Bone marrow (tissue), 2 donors: ENCODE data around the gene DGKH.
"Not testable (repeated sequence)": the region's sequence is repeated elsewhere in the genome, so short reads cannot be mapped to it uniquely, and the experiment has no call there.

Experiments used
- DNase-seq, 2 donors: peaks; one replicate each; lab custom pipeline; 2025; lab: John Stamatoyannopoulos, UW

DGKH gene

DNA sequence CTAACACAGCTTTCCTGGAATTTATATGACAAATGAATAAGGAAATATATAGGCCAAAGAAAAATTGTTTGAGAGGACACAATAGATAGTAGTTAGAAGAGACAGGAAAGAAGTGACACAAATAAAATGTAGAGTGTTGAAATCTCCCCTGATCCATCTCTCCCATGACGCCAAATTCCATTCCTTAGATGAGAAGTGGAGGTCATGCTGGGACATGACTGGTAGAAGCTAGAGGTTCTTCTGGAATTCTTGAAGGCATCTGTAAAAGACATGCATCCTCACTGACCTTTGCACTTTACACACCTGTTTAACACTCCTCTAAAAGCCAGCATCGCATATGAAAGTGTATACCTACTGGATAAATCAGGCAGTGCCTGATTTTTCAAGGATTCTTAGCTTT, 67.8 kb downstream of the DGKH start:
- DNase-seq = no peak

DNA sequence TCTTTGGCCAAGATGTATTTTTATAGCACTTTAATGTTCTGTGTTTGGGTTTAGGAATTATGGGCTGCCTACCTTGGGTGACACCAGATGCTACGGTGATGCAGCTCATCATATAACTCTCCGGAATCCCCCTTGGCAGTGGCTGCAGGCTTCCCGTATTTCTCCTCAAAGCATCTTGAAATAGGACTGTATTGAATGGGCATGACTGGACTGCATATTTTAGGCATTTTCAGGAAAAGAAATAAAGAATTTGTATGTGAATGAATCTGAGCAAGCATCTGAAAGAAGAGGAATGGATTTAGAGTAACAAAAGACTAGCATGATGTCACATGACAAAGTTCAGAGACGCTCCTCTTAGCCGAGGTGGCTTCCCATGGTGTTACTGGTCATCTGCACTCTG, 70.6 kb downstream of the DGKH start:
- no peak for DNase-seq

DNA sequence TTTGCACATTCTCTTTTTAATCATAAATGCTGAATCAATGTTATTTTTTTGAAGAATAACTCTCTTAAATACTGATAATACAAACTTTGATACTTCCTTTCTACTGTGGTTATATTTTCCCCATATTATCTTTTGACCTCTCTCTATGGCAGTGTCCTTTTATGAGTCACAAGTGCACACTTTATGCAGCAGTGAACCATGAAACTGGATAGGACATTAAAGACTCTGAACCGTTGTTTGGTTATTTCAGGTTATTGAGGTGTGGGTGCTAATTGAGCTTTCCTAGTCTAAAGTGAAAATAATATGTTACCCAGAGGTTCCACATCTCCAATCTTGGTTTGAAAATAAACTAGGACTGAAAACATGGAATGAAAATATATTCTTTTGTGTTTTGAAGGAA, 71.4 kb downstream of the DGKH start:
- no peak for DNase-seq

DNA sequence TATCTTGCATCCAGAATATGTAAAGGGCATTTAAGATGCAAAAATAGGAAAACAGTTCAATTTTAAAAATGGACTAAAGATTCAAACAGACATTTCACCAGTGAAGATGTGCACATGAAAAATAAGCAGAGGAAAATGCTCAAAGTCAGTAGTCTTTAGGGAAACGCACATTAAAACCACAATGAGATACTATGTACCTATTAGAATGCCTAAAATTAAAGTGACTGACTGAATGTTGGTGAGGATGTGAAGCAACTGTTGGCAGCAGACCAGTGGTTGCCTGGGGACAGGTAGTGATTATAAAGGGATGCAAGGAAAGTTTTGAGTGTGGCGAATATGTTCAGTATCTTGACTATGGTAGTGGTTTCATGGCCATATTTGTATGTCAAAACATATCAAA, 75.2 kb downstream of the DGKH start:
- DNase-seq = no peak

DNA sequence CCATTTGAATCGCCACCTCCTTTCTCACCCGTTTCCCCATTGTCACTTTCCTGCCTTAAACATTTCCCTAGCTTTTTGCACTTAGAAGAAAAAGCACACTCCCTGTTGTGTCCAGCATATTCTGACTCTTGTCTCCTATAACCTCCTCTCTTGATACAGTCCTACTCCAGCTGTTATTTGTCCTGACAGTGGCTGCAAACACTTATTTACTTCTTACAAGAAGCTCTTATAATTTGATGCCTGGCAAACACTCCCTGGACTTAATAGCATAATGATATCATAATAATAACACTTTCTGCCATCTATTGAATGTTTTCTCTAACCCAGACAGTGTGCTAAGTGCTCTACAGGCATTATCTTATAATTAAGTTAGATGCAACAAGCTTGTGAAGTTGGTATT, 76.6 kb downstream of the DGKH start:
- no peak for DNase-seq

DNA sequence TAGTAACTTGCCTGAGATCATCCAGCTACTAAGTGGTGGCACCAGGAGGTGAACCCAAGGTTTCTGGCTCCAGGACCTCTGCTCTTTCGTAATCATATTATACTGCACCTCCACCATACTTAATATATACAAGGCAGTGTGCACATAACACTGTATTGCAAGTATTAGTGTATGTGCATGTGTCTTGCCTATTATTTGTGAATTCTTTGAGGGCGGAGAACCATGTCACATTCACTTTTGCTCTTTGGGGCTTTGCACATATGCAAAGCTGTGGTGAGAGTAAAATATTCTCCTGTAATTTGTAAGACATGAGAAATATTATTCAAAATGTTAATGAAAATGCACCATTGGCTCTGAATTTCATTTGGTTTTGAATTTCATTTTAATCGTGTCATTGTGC, 78.6 kb downstream of the DGKH start:
- DNase-seq = no peak

DNA sequence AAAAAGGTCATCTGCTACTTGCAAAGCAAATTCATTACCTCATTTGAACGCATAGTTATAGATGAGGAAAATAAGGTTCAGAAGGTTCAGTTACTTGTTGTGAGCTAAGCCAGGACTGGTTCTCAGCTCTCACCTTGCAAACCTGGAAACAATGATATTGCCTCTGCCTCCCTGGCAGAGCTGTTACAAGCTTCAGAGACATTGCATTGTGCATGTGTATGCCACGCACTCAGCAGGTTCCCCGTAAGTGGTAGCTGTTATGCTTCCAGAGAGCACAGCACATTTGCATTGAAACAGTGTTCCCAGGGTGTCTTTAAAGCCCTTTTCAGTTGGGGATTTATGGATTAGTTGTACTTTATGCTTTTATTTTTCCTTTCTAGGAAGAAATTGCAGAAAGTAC, 80.6 kb downstream of the DGKH start:
- DNase-seq = no peak

DNA sequence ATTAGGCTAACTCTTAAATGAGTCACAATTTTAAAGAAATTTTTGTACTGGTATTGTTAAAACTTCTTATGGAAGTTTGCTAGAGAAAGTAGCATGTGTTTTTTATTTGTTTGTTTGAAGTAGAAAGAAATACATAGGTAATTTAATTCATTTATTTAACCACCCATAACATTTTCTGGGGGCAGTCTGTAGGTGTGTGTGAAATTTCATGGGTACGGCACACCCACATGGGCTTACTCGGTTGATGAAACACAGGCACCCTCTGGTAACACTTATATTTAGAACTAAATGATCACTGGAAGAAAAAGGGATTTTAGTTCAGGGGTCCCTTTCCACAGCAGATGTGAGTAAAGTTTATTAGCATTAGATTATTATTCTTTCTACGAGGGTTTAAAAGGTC, 88.1 kb downstream of the DGKH start:
- no peak for DNase-seq

DNA sequence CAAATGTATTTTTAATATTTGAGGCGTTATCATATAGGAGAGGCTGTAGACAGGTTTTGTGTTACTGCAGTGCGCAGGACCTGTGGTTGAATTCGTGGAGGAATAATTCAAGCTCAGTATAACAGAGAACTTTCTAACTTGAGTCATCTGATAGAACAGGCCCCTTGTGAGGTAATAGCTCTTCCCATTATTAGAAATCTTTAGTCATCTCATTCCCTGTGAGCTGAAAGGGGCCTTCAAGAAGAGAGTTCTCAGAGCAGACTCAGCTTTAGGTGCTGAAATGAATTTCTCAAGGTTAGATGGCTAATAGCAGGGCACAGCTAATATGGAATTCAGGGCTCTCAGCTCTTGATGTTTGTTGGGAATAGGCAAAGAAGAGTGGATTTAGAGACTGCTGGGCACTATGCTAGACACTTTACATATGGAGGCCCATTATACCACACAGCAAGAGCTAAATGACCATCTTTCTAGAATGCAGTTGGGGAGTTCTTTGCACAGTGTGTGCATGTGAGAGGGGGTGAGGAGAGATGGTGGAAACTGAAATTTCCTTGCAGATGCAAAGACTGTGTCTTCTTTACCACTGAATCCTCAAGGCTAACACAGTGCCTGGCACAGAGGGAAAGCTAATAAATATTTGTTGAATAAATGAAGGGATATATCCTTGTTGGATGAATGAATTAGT, 89.5 kb downstream of the DGKH start:
- DNase-seq = no peak

DNA sequence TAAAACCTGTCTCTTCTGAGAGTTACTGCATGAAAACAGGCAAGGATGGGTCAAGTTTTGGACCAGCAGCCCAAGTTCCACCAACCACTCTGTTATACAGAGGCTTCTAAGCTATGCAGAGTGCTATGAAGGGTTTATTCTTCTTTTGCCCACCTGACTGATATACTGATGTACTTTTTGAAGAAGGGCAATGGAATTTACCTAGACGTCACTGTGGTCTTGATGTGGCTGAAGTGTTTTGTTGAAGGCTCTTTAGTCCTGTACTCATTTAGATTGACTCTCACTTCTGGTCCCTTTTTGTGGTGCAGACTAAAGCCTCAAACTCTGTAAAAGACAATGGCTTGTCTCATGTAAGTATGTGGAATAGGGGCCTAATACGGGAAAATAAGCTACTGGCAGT, 92.0 kb downstream of the DGKH start:
- DNase-seq = no peak

DNA sequence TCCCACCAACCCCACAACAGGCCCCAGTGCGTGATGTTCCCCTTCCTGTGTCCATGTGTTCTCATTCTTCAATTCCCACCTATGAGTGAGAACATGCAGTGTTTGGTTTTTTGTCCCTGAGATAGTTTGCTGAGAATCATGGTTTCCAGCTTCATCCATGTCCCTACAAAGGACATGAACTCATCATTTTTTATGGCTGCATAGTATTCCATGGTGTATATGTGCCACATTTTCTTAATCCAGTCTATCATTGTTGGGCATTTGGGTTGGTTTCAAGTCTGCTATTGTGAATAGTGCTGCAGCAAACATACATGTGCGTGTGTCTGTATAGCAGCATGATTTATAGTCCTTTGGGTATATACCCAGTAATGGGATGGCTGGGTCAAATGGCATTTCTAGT, 92.6 kb downstream of the DGKH start:
- not testable (repeated sequence) for DNase-seq

DNA sequence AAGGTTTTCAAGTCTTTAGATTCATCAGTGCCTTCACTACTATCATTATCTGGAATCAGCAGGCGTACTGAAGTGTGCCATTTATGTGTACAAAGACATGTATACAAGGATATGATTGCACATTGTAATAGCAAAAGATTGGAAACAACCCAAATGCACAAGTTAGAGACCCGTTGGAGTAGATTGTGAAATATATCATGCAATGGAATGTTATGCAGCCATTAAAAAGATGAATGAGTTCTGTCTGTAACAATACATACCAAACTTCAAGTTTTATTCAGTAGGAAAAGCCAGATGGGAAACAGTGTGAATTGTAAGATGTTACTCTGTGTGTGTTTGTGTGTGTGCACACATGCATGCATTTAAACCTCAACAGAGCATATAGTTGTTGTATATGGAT, 97.9 kb downstream of the DGKH start:
- DNase-seq = no peak

DNA sequence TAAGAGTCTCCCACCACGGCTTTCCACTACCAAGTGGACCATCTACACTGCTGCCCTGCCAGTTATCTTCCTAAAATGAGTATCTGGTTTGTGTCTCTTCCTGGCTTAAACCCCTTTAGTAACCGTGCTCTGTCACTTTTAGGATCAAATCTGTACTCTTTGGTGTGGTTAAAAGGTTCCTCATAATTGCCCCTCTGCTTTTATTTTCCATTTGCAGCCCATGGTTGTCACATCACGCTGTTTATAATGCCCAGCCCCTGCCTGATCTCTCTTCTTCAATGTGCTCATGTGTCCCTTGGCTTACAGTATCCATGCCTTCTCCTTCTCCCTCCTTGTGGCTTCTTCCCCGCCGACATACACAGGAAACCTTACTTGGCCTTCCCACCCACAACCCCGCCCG, 100.1 kb downstream of the DGKH start:
- no peak for DNase-seq

DNA sequence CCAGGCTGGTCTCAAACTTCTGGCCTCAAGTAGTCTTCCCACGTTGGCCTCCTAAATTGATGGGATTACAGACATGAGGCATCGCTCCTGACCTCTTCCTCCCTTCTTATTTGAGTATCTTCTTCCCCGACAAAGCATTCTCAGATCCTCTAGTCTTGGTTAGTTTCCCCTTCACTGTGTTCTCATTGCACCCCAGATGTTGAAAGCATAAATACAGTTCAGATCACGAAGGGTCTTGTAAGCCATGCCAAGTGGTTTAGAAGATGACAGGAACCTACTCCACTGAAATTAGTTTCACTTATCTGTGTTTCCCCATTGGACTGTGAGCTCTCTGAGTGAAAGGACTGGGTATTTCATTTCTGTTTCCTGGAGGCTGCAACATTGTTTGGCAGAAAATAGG, 100.7 kb downstream of the DGKH start:
- no peak for DNase-seq

DNA sequence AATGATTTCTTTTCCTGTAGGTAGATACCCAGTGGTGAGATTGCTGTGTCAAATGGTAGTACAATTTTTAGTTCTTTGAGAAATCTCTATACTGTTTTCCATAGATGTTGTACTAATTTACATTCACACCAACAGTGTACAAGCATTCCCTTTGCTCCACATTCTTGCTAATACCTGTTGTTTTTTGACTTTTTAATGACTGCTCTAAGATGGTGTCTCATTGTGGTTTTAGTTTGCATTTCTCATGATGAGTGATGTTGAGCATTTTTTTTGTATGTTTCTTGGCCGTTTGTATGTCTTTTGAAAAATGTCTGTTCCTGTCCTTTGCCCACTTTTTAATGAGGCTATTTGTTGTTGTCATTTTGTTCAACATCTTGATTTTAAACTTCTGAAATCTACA, 103.3 kb downstream of the DGKH start:
- DNase-seq = no peak

DNA sequence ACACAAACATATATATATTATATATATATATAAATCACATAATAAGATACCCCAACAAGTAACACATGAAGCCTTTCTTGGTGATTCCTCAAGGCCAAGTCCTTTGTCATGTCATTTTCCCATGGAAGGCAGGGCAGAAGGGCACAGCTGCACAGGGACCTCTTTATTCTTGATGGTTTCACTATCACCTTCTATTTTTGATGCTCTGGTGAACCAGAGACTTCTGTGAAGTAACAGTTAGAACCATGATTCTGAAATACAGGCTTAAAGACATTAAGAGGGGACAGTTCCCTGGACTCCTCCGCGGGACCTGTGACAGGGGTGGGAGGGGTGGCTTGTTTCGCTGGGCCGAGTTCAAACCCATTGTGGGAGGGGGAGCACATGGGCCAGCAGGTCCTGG, 104.0 kb downstream of the DGKH start:
- no peak for DNase-seq

DNA sequence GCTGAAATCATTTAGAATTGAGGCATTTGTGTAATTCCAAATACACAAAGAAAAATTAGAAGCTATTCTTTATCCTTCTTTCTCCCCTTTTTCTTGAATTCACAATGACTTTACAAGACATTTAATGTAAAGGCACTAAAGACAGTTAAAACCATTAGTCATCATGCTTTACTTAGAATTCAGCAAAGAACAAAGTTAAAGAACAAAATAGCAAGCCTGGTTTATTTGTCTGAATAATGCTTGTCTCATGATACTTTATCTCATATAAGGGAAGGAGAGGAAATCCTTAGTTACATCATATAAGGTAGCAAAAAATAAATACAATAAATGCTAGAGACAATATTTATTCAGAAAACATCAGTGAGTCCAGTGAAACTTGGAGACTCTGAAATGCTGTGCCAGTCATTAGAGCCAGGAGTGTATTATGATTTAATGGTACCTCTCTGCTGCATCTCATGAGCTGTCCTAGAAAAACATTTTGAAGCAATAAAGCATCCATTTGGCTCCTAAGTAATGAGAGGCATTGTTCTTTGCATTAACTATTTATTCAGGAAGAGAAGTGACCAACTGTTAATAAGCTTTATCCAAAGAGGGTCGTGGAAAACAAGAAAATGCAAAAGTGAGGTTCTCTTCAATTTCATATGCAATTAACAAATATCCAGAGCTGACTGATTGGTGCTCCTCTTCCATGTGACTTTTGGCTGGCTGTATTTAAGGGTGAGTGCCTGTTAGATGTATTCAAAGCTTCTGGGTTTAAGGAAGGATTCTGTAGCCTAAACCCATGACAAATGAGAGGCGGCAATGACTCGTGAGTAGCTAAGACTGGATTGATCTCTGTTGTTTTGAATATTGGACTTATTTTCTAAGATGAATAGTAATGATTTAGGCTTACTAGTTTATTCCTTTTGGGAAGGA, 105.0 kb downstream of the DGKH start:
- no peak for DNase-seq

DNA sequence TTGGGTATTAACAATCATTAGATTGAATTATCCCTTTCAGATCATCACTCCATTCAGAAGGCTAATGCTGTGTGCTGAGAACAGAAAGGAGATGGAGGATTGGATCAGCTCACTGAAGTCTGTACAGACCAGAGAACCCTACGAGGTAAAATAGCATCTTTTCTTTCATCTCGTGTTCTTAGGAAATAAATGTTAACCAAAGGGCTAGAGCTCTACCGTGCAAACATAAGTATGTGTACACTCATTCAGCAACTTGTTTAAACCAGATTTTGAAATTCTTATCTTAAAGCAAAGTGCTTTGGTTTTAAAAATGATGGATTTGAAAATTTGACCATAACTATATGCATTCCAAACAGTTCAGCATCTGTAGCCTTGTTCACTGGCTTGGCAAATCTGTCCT, 106.8 kb downstream of the DGKH start:
- no peak for DNase-seq

DNA sequence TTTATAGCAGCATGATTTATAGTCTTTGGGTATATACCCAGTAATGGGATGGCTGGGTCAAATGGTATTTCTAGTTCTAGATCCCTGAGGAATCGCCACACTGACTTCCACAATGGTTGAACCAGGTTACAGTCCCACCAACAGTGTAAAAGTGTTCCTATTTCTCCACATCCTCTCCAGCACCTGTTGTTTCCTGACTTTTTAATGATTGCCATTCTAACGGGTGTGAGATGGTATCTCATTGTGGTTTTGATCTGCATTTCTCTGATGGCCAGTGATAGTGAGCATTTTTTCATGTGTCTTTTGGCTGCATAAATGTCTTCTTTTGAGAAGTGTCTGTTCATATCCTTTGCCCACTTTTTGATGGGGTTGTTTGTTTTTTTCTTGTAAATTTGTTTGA, 114.9 kb downstream of the DGKH start:
- not testable (repeated sequence) for DNase-seq

DNA sequence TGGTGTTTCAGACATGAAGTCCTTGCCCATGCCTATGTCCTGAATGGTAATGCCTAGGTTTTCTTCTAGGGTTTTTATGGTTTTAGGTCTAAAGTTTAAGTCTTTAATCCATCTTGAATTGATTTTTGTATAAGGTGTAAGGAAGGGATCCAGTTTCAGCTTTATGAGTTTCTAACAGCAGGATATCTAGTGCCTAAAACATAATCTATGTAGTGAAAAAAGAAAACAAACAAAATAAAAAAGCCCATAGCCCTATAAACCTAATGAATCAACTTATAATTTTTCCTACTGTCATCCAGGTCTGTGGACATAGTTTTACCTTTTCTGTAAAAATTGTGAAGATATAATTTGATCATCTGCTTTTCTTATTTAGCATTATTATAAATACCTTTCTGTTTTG, 115.5 kb downstream of the DGKH start:
- DNase-seq = not testable (repeated sequence)

DNA sequence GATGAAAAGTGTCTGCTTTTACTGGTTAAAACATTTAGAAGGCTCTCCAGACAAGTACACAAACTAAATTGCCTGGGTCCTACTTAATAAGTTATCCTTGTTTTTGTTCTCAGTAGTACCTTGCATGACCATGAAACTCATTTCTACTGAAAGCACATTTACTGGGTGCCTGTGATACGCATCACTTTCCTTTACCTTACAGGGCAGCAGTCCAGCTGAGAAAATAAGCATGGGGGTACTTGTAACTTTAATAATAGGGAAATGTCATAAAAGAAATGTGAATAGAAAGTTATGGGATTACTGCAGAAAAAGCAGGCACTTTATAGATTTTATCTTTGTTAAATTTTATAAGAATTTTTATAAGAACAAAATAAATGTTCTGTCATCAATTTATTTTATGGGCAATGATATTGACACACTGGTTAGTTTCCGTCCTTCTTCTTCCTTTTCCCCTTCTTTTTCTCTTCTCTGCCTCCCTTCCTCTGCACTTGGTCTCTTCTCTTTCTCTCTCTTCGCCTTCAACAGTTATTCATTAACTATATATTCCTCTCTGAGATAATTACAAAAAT, 116.2 kb downstream of the DGKH start:
- DNase-seq = no peak

DNA sequence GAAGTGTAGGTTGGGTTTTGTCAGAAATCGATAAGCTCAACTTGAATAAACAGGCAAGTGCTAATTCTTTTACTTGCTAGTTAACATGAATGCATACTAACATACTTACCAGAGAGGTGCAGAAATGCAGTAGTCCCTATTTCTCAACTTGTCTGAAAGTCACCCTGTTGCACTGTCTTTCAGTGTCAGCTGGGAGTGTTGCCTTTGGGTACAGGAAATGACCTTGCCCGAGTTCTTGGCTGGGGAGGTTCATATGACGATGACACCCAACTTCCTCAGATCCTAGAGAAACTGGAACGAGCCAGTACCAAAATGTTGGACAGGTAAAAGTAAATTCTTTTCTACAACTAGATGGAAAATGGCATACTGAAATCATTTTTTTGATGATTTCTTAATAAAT, 120.0 kb downstream of the DGKH start:
- DNase-seq = no peak

DNA sequence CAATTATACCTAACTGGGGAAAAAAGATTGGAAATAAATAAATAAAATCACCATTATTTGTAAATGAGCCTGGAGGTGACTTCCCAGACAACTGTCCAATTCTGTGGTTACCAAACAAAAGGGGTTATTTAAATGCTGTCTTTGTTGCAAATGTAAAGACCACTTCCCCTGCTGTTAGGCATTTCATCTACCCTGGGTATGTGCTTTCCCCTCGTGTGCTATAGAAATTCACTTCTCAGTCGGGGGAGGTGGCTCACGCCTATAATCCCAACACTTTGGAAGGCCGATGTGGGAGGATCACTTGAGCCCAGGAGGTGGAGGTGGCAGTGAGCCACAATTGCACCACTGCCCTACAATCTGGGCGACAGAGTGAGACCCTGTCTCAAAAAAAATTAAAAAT, 121.6 kb downstream of the DGKH start:
- no peak for DNase-seq
